Activated naive CD4-positive, alpha-beta T cell treated with anti-CD3 and anti-CD28 coated beads, Interleukin-2, amount 50 U/mL, for 16 hours (primary cell): Measurements from ENCODE around the gene RASGRP2.

ENCODE experiments used
- DNase-seq: peaks from one replicate; pipeline ENCODE4 v3.0.0-alpha.2; 2020

Gene RASGRP2

DNA sequence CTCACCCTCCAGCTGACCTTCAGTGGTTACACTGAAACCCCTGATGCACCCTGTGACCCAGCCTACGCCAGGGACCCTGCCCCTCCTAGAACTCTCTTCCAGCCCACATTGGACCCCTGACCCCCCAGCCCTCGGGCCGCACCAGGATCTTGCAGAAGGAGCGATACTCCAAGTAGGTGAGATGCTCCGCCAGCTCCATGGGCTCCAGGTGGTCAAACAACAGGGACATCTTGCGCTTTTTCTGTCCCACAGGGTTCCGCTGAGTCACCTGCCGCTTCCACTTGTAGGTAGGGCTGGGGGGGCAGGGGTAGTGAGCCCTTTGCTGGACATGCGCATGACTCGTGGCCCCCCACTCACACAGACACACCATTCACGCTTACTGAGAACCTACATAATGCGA lies 4.1 kb downstream of the RASGRP2 start:
- DNase-seq, result no peak

DNA sequence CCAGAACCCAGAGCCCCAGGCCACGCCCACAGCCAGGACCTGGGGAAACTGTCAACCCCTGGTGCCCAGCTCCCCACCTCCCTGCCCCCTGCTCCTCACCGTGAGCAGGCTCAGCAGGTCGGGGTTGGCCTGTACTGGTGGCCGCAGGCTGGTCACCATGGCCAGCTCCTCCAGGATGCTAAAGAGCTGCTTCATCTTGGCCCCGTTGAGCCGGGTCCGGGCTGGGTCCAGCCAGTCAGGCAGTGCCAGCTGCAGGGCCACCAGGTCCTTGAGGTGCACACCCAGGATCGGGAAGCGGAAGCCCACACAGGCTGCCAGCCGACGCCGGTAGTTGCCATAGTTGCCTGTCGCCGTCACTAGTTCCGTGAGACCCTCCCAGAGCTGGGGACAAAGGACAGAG lies 7.3 kb downstream of the RASGRP2 start:
- no peak for DNase-seq

DNA sequence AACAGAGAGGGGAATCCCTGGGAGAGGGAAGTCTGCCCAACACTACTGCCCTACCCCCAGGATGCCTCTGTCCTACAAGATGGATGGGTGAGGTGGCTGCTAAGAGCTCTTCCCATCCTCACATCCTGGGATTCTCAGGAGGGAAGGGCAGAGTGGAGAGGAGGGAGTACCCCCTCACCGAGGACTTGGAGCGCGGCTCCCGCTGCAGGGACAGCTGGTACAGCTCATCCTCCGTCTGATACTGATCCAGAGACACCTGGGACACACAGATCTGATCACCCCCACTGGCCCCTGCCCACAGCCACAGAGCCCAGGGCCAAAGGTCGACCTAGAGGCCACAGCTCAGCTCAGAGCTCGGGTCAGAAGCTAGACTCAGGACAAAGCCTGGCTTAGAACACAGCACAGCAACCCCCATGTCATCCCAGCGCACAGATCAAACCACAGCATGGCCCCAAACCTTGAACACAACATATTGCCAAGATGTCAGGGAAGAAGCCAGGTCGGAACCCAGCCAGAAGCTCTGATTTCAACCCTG lies 8.2 kb downstream of the RASGRP2 start:
- DNase-seq, result no peak

DNA sequence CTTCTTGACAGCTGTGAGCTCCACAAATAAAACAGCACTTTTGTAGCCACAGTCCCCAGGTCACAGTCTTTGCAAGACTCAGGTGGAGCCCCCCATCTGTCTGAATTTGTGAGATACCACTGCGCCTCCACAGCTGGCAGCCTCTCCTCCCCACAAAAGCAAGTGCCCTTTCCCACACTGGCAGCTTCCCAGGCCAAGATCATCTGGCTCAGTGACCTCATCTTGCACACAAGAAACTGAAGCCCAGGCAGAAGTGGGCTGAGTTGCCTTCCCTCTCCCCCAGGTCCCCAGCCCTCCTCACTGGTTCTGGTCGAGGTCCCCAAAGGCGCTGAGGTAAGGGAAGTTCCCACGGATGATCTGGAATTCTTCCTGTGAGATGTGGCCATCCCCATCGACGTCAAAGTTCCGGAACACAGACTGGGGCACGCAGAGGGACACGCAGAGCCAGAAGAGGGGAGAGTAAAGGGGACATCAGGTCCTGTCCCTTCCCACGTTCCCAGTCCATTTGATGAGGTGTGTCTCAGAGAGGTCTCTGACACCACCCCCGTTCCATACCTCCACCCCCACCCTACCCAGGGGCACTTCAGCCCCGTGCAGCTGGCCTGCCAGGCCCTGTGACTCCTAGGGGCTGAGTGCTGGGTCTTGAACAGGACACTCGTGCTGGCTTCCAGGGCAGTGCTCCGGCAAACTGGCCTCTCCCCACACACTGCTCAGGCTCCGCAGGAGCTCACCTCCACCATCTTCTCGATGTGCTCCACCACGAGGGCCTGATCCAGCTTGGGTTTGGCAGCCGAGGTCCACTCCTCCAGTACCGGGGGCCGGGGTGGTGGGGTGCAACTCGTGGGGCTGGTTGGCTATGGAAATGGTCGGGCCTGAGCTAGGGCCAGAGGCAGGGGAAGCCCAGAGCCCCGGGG lies 8.9 kb downstream of the RASGRP2 start:
- DNase-seq, result no peak

DNA sequence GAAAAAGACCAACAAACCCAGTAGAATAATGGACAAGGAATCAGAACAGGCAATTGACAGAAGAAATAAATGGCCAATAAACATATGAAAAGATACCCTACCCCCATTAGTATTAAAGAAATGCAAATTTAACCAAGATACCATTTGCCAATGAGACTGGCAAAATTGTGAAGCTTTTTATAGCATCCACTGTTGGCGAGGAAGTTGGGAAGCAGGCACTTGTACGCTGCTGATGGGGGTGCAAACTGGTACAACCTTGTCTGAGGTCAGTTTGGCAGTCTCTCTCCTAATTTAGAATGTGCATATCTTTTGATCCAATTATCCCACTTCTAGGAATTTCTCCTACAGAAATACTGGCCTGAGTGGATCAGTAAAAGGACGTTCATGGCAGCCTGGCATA lies 12.3 kb downstream of the RASGRP2 start:
- DNase-seq, result no peak

DNA sequence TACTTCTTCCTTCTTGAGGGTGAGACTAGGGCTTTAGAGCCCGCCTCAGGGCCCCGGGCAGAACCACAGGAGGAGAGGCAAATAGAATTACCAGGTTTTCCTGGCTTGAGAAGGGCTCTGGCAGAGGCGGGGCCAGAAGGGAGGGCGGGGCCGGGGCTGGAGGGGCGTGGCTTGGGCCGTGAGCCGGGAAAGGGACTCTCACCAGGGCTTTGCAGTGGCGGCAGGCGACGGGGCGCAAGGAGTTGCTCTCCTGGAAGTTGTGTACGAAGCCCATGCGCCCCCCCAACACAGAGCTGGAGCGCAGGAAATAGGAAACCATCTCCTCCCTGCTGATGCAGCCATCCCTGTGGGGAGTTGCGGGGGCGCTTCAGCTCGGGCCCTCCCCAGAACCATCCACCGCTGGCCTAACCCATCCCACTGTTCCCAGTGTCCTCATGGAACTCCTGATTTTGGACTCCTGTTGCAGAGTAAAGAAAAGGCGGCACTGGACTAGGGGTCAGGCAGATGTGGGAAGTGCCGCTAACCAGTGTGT lies 14.0 kb downstream of the RASGRP2 start:
- DNase-seq, result no peak

DNA sequence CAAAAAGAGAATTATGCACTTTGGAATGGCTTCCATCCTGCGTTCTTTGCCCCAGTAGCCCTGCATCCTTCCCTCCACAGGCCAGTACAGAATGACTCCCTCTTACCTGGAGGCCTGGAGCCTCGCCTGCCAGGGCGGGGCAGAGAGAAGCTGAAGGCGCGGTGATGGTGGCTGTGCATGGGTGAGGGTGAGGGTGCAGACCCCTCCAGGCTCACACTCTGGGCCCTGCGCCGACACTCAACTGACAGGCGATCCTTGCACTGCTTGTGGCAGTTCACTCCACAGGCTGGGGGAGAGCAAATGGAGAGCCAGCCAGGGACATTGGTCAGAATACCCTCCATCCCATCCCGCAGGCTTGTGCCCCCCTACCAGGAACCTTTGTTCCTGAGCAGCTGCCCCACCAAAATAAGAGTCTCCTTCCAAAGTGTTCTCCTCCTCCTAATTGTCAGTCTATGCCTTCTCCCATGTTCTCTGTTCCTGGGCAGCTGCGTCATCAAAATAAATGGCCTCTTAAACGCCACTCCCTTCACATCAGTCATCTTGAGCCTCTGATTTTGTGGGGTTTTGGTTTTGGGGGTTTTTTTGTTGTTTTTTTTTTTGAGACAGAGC lies 15.1 kb downstream of the RASGRP2 start:
- no peak for DNase-seq

DNA sequence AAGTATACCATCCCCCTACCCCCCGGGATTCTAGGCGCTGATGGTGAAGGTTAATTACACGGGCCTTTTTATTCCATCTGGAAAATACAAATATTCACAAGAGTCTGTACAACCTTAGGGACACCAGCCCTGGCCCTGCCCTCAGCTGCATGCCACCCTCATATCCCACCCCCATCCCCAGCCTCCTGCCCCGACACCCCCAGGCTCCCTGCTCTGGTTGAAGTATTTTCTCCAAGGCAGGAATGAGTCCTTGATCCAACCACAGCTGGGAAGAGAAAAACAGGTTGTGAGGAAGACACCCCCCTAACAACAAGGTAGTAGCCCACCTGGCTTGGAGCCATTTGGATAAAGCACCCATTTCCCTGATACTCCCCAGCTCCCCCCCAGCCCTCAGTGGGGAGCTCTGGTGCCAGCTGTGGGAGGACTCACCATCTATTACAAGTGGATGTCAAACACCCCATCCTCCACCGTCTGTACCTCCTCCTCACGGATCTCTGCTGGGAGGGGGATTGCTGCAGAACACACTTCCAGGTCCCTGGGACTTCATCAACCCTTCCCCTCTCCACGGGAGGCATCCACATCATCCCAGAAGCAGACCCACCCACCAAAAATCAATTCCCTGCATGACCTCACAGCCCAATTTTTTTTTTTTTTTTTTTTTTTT lies 16.9 kb downstream of the RASGRP2 start:
- no peak for DNase-seq

DNA sequence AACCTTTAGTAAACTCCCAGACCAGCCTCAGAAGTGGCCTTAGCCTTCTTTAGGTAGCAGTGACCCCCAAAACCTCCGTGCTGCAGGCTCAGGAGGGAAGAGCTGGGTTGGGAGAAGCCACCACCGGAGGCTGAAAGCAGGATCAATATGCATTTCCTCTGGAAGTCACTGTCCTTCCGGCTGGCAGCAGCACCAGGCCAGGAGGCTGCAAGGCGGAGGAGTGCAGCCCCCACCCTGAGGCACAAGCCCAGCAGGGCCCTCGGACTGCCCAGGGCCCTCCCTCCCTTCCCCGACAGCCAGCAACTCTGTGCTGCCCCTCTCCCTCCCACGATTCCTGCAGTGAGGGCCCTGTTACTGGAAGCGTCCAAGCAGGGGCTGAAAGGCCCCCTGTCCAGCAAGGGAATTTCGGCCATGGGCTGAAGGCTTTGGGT lies 17.7 kb downstream of the RASGRP2 start:
- DNase-seq, result no peak

DNA sequence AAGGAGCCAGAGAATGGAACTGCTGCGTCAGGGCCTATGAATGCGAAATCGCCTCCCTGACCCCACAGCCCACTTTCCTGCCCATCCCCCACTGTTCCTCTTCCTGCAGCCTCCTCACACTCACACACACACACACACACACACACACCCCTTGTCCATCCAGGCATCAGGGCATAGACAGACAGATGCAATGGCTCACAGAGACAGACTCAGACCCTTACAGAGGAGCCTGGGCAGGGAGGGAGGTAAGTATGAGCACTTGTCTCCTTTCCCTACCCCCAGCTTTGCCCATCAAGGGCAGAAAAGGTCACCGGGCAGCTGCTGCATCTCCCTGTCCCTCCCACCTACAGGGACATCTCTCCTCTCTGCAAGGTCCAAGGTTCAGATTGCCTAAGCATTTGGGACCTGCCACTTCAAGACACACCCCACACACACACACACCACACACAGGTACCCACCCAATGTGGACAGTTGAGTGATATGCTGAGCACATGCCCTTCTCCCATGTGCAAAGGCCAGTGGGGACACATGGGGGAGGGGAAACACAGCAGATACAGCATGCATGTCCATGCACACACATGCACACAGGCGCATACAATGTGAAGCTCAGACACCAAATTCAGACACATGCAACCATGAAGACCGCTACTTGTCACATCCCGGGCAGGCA lies 18.9 kb downstream of the RASGRP2 start:
- DNase-seq, result no peak

DNA sequence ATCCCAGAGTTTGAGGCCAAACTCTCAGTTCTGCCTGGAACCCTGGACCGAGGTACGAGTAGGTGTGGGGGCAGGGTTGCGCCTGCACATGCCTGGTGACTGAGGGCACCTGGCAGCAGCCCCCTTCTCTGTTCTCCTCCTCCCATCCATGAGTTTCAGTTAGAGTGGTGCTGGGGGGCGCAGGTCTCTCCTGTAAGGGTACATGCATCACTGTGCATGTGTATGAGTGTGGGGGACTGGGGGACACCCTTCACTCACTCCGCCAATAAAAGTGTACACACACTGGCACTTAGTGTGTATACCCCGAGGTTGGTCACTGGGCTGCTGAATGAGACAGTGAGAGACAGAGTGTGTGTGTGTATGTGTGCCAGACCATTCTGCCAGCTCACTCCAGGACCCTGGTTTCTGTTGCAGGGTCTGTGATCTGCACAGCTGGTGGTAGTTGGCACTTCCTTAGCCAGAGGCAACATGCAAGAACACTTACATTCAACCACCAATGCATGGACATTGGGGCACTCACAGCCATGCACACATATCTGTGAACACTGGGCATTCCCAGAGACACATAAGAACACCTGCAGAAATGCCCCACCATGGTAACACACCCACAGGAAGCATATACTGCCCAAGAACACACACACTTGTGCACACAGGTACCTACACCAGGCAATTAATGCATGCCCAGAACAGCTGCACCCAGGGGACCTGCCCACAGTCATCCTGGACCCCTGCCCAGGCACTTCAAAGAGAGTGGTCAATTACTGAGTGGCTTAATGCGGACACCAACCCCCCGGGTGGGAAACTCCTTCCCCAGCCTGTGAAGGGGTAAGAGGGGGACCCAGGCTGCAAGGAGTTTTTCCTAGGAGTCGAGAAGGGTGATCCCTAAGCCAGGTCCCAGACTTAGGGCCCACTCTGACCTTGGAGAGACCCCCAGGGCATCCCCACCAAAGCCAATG lies 19.8 kb downstream of the RASGRP2 start:
- no peak for DNase-seq

DNA sequence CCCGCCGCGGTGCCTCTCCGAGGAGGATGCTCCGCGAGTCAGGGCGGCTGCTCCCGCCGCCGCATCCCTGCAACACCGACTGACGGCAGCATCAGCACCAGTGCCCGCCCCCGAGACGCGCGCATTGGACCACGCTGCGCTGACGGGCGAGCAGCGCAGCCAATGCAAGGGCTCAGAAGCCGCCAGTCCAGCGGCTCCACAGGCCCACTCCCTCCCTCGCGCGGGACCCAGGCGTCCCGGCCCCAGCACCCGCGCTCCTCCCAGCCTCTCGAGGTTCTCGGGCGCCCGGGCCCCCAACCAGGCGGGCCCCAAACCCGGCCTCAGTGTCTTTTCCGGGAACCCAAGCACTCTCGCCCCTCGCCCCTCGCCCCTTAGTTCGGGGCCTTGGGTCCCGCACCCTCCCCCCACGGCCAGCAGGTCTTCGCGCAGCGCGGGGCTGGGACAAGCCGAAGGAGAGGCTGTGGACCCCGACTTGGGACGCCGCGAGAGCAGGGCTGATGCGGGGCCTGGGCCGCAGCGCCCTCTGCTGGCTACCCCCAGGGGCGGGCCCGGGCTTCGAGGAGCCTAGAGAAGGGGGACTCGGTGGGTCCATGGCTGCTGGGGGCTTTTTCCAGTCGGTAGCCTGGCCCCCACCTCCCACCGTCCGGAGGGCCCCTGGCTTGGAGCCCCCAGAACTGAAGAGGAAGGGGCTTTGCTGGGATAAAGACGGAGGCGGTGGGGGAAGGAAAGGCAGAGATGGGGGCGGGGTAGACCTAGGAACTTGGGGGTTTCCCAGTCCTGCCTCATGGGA lies 20.6 kb downstream of the RASGRP2 start, which contains the start of gene NRXN2:
TSS of gene NRXN2 (minus strand) at position 81 of the 790 bp plus-strand sequence. CDS start 9,498 bp downstream, outside the sequence.
- peak; percentile 88 for DNase-seq

DNA sequence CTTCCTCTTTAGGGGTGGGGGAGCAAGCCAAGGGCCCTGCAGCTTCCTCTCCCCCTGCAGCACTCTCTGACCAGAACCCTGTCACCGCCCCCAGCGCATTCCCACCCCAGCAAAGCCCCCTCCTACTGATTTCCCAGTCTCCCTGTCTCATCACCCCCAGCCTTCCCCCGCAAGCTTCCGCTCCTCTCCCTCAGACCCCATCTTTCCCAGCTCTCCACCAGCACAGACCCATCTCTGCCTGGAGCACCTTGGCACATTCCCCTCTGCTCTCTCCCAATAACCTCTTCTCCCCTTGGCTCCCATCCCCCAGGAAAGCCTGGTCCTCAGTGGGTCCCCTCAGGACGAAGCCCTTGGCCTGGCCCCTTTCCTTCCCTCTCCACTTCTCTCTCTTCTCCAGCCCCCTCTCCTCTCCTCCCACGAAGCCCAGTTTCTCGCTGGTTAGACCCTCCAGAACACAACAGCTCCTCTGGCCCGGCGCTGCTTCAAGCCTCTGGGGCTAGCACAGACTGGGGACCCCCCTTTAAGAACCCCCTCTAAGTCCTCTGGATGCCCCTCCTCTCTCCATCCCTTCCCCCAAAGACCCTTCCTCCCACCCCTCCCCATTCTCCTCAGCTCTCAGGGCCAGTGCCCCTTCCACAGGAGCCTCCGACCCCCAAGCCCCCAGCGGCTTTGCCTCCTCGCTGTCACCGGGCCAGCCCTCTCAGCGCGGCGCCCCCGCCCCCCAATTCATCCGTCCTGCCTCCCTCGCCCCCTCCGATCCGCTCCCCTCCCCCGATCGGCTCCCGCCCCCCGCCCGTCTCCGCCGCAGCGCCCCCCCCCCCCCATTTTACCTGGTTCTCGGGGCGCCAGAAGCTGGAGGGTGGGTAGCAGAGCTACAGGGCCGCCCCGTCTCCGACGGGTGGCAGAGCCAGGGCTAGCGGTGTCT lies 21.5 kb downstream of the RASGRP2 start:
- DNase-seq, result no peak

DNA sequence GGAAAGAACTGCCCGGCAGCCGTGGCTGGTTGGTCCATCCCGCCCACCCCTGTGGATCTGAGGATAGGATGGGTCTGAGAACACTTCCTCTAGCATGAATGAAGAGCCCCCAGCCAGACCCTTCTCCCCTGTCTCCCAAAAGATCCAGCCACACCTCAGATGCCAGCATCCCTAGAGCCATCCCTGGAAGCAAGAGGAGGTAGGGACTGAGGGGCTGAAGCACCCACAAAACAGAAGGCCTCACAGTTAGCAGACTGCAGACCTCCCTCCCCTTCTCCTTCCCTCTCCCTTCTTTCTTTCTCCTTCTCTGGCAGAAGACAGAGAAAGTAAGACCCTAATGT lies 22.6 kb downstream of the RASGRP2 start:
- no peak for DNase-seq

DNA sequence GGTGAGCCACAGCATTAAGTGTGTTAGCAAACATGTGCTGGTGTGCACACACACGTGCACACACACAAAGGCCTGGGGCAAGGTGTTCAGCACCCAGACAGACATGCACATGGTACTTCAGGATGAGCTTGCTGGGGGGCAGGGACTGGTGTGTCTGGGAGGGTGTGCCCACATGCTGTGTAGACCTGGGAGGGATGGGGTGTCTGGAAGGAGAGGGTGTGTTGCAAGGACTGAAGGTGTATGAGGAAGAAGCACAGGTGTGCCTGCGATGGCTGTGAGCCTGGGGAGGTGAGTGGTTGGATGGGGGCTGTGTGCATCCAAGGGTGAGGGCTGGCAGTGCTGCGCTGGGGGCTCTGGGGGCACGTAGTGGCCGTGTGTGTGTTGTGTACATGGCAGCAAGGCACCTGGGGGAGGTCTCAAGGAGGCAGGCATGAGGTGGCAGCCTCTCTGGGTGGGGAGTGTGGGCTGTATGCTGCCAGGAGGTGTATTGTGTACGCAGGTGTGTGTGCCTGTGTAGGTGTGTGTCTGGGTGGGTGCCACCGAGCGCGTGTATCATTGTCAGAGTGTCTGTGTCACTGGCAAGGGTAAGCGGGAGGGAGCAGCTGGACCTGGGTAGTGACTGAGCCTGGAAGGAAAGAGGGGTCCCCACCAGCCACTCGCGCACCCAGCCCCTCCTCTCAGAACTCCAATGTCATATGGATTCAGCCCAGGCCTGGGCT lies 23.1 kb downstream of the RASGRP2 start:
- no peak for DNase-seq

DNA sequence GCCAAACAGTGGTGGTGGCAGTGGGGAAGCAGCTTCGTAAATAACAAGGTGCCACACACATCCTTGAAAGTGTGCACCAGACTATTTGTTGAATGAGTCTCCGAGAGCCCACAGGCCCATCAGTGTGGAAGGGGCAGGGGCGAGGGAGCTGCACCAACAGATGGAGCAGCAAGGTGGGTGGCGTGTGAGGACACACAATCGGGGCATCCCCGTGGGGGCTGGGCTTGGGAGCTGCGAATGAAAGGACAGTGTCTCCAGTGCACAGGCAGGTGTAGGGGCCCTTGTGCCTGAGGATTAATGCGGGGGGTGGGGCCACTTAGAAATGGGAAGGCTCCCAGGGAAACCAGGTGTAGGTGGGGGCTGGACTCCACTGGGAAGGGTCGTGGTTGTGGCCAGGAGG lies 23.8 kb downstream of the RASGRP2 start:
- no peak for DNase-seq

DNA sequence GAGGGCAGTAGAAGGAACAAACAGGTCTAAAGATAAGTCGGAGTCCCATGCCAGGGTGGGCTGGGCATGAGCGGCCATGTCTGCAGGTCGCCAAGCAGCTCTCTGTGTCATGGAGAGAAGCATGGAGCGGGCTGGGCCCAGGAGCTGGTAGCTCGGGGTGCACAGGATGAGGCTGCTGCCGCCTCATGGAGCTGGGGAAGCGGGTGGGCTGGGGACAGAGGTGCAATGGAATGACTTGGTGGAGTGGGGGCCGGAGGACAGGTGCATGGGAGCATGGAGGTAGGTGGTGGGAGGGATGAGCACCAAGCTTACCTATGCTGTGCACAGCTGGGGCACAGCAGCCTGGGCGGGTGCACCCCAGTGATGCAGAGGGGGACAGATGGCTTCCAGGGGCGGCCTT lies 24.5 kb downstream of the RASGRP2 start:
- DNase-seq, result no peak

DNA sequence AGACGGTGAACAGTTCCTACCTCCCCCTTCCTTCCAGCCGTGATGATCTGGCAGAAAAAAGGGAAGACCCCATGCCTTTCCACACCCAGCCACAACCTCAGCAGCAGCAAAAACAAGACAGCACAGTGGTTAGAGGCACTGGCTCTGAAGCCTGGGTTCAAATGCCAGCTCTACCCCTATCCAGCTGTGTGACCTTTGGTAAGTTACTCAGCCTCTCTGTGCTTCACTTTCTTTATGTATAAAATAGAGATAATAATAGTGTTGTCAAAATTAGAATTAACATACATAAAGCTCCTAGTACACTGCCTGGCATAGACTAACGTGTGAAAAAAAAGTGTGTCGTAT lies 25.2 kb downstream of the RASGRP2 start:
- no peak for DNase-seq
